WTC11 (cell line): ENCODE results near the gene MYOZ1. TPM values are rescaled to one million over a fixed set of nuclear protein-coding genes. Genes with fewer than 3 reads are reported as not detected.
A peak's percentile ranks its signal among the peaks of the same experiment; 100 is the strongest.

ENCODE experiments used
- ATAC-seq: fragments of 200-7000 bp; cut with Tn5 transposase; 2 replicates; pipeline ENCODE4 v1.10.0; 2021; ENCODE audit warnings: mild to moderate bottlenecking, moderate library complexity
- CTCF ChIA-PET: fragments of 300-600 bp; sonication (Branson Sonifier 250); formaldehyde crosslinking; loops from one replicate; lab custom pipeline; 2021; ENCODE audit warnings: antibody characterized with exemption; lab: Charles Lee
- POLR2A ChIA-PET: fragments of 350-600 bp; sonication (Branson Sonifier 250); formaldehyde crosslinking; loops from one replicate; lab custom pipeline; 2021; ENCODE audit warnings: antibody characterized with exemption; lab: Charles Lee
- DNase-seq: peaks from one replicate; pipeline ENCODE4 v3.0.0; 2021; ENCODE audit warnings: low spot score
- H3K27ac Mint-ChIP-seq: 2 replicates; pipeline ENCODE4 v1.8.0; 2021; ENCODE audit warnings: mixed read lengths
- H3K27me3 Mint-ChIP-seq: 2 replicates; pipeline ENCODE4 v1.8.0; 2021; ENCODE audit warnings: low read depth, mild to moderate bottlenecking, moderate library complexity, mixed read lengths
- H3K36me3 Mint-ChIP-seq: 2 replicates; pipeline ENCODE4 v1.8.0; 2021; ENCODE audit warnings: mixed read lengths
- H3K4me1 Mint-ChIP-seq: 2 replicates; pipeline ENCODE4 v1.8.0; 2022; ENCODE audit warnings: mixed read lengths
- H3K4me3 Mint-ChIP-seq: 2 replicates; pipeline ENCODE4 v1.8.0; 2021; ENCODE audit warnings: mild to moderate bottlenecking, moderate library complexity, mixed read lengths
- H3K9me3 Mint-ChIP-seq: 2 replicates; pipeline ENCODE4 v1.8.0; 2021; ENCODE audit warnings: mixed read lengths
- CREM ChIP-seq: sonication (generic); formaldehyde crosslinking; IDR thresholded peaks from 2 replicates; pipeline ENCODE4 v1.8.1; 2022; ENCODE audit warnings: mild to moderate bottlenecking, missing genetic modification reagents, moderate library complexity
- ELF4 ChIP-seq: sonication (generic); formaldehyde crosslinking; IDR thresholded peaks from 2 replicates; pipeline ENCODE4 v1.8.1; 2022; ENCODE audit warnings: low read depth, mild to moderate bottlenecking, moderate library complexity, missing genetic modification reagents
- ETV6 ChIP-seq: sonication (generic); formaldehyde crosslinking; IDR thresholded peaks from 2 replicates; pipeline ENCODE4 v1.8.1; 2022; ENCODE audit warnings: mild to moderate bottlenecking, missing genetic modification reagents
- FOXP4 ChIP-seq: sonication (generic); formaldehyde crosslinking; IDR thresholded peaks from 2 replicates; pipeline ENCODE4 v1.8.0; 2022; ENCODE audit warnings: mild to moderate bottlenecking, missing genetic modification reagents
- GABPB1 ChIP-seq: sonication (generic); formaldehyde crosslinking; IDR thresholded peaks from 2 replicates; pipeline ENCODE4 v1.8.1; 2023; ENCODE audit warnings: mild to moderate bottlenecking, missing genetic modification reagents
- NR2C2 ChIP-seq: sonication (generic); formaldehyde crosslinking; IDR thresholded peaks from 2 replicates; pipeline ENCODE4 v1.8.0; 2022; ENCODE audit warnings: mild to moderate bottlenecking, missing genetic modification reagents
- RORB ChIP-seq: fragments of 250-450 bp; sonication (Bioruptor Pico); IDR thresholded peaks from 2 replicates; pipeline ENCODE4 v1.9.0; 2021; ENCODE audit warnings: mild to moderate bottlenecking
- TCF7 ChIP-seq: sonication (generic); formaldehyde crosslinking; IDR thresholded peaks from 2 replicates; pipeline ENCODE4 v1.8.0; 2022; ENCODE audit warnings: mild to moderate bottlenecking, low read depth, missing genetic modification reagents, moderate library complexity
- ZBTB21 ChIP-seq: sonication (generic); formaldehyde crosslinking; IDR thresholded peaks from 2 replicates; pipeline ENCODE4 v1.8.1; 2023; ENCODE audit warnings: mild to moderate bottlenecking, missing genetic modification reagents, borderline replicate concordance
- ZNF219 ChIP-seq: sonication (generic); formaldehyde crosslinking; IDR thresholded peaks from 2 replicates; pipeline ENCODE4 v1.8.0; 2023; ENCODE audit warnings: missing genetic modification reagents, mild to moderate bottlenecking, borderline replicate concordance
- total RNA-seq: library from RNA; stranded (reverse); gene quantifications from 3 replicates; pipeline ENCODE4 v1.2.3, GENCODE V29; 2021
- TF ChIP-seq, protein P1 (sequence below): fragments of 250-450 bp; sonication (Bioruptor Pico); conservative IDR thresholded peaks from 2 replicates; pipeline ENCODE4 v1.9.0; 2021; ENCODE audit warnings: mild to moderate bottlenecking
- TF ChIP-seq, protein P2 (sequence below): sonication (generic); formaldehyde crosslinking; IDR thresholded peaks from 2 replicates; pipeline ENCODE4 v1.8.0; 2022; ENCODE audit warnings: mild to moderate bottlenecking, missing genetic modification reagents
- TF ChIP-seq, protein P3 (sequence below): sonication (generic); formaldehyde crosslinking; IDR thresholded peaks from 2 replicates; pipeline ENCODE4 v1.8.1; 2023; ENCODE audit warnings: mild to moderate bottlenecking, missing genetic modification reagents, moderate library complexity
- TF ChIP-seq, protein P4 (sequence below): sonication (generic); formaldehyde crosslinking; IDR thresholded peaks from 2 replicates; pipeline ENCODE4 v1.8.1; 2022; ENCODE audit warnings: mild to moderate bottlenecking, moderate library complexity, missing genetic modification reagents
- TF ChIP-seq, protein P5 (sequence below): sonication (generic); formaldehyde crosslinking; IDR thresholded peaks from 2 replicates; pipeline ENCODE4 v1.8.0; 2022; ENCODE audit warnings: mild to moderate bottlenecking, missing genetic modification reagents

Gene MYOZ1
- total RNA-seq, 1 experiment from 2014 or later, result 3.0 TPM

- no peak for ATAC-seq
Observed at GRCh38 chr10:73649876-73650536, 8.7 kb upstream of the MYOZ1 start.

GRCh38 chr10:73648975-73649829 lies 7.9 kb upstream of the MYOZ1 start:
- Mint-ChIP-seq H3K36me3 (no peaks in the 10 kb centered on the region), H3K4me1 (peaks cover 20% of the 10 kb centered on the region), H3K27me3 (no peaks in the 10 kb centered on the region; the same call in 1 of the 2 replicates), H3K4me3 (peak overlapping the region; percentile 77), H3K27ac (no peak overlapping the region), H3K9me3 (no peaks in the 10 kb centered on the region)
- ATAC-seq (no peak), DNase-seq (no peak)
- ChIA-PET CTCF (interaction anchor here (1.5 to 6.9 kb wide), 2 partner anchors 11 to 119 kb away, joined by 4 to 77 read pairs; no protein-coding TSS in a partner anchor), POLR2A (interaction anchor here (1.6 kb wide), 1 partner anchor 80 kb away, joined by 3 read pairs; no protein-coding TSS in a partner anchor)
- TF ChIP-seq GABPB1 (no peak), ZBTB21 (CRISPR knock-in tag) (no peak), NR2C2 (CRISPR knock-in tag) (no peak), FOXP4 (CRISPR knock-in tag) (no peak)
- TF ChIP-seq, protein P1, sequence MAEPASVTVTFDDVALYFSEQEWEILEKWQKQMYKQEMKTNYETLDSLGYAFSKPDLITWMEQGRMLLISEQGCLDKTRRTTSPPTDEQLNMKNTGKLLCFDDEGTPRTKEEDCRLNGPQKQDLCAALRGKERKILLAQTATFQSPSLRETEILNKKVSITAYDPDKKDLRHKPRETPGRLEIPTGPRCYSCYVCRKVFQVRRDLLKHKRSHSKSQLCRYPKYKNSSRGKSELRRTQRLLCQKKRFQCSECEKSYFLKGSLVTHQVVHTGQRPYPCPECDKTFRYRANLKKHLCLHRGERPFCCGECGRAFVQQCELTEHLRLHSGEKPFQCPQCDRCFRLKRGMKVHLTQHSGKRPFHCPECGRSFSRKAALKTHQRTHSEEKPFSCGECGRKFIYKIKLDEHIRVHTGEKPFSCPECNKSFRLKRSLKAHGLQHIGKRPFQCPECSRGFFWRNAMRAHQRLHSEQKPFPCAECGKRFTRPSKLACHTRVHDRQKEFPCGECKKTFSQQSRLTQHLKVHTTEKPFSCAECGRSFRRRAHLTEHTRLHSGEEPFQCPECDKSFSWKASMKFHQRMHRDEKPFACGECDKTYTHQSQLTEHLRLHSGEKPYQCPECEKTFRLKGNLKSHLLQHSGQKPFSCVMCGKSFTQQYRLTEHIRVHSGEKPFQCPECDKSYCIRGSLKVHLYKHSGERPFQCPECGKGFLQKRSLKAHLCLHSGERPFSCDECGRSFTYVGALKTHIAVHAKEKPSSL (CRISPR knock-in tag), result no peak

More at GRCh38 chr10:73649876-73650536, 8.7 kb upstream of the MYOZ1 start:
- Mint-ChIP-seq H3K36me3 (no peaks in the 10 kb centered on the region), H3K27ac (no peak overlapping the region), H3K4me3 (no peak overlapping the region), H3K9me3 (no peaks in the 10 kb centered on the region)
- no peak for DNase-seq
- ChIA-PET CTCF (no interaction called here), POLR2A (no interaction called here)
- TF ChIP-seq, protein P2, sequence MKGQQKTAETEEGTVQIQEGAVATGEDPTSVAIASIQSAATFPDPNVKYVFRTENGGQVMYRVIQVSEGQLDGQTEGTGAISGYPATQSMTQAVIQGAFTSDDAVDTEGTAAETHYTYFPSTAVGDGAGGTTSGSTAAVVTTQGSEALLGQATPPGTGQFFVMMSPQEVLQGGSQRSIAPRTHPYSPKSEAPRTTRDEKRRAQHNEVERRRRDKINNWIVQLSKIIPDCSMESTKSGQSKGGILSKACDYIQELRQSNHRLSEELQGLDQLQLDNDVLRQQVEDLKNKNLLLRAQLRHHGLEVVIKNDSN, result no peak
- TF ChIP-seq, protein P3, sequence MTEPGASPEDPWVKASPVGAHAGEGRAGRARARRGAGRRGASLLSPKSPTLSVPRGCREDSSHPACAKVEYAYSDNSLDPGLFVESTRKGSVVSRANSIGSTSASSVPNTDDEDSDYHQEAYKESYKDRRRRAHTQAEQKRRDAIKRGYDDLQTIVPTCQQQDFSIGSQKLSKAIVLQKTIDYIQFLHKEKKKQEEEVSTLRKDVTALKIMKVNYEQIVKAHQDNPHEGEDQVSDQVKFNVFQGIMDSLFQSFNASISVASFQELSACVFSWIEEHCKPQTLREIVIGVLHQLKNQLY (CRISPR knock-in tag), result no peak
- TF ChIP-seq, protein P4, sequence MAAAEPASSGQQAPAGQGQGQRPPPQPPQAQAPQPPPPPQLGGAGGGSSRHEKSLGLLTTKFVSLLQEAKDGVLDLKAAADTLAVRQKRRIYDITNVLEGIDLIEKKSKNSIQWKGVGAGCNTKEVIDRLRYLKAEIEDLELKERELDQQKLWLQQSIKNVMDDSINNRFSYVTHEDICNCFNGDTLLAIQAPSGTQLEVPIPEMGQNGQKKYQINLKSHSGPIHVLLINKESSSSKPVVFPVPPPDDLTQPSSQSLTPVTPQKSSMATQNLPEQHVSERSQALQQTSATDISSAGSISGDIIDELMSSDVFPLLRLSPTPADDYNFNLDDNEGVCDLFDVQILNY, result no peak
- TF ChIP-seq ZNF219 (CRISPR knock-in tag) (no peak), TCF7 (CRISPR knock-in tag) (no peak), ELF4 (CRISPR knock-in tag) (no peak), ETV6 (CRISPR knock-in tag) (no peak), CREM (CRISPR knock-in tag) (no peak), ZBTB21 (CRISPR knock-in tag) (no peak), RORB (no peak)
- TF ChIP-seq, protein P5, sequence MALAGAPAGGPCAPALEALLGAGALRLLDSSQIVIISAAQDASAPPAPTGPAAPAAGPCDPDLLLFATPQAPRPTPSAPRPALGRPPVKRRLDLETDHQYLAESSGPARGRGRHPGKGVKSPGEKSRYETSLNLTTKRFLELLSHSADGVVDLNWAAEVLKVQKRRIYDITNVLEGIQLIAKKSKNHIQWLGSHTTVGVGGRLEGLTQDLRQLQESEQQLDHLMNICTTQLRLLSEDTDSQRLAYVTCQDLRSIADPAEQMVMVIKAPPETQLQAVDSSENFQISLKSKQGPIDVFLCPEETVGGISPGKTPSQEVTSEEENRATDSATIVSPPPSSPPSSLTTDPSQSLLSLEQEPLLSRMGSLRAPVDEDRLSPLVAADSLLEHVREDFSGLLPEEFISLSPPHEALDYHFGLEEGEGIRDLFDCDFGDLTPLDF (CRISPR knock-in tag), result no peak
- TF ChIP-seq, all 79 proteins: peak for 0
- Mint-ChIP-seq H3K27me3 (no peaks in the 10 kb centered on the region; the same call in 1 of the 2 replicates), H3K4me1 (peaks cover 16% of the 10 kb centered on the region)
